ENCODE data around the gene C4orf33.

GRCh38 chr4:129143359-129143758, 47.4 kb downstream of the C4orf33 start:
- TF ChIP-seq CTCF (conservative IDR thresholded peaks at IDR 0.05 in 1 of 2, IDR thresholded peaks at IDR 0.05 in 1 of 2; ENCODE audit: extremely low read depth in 1 of 2, insufficient read depth in 1 of 2, low read depth in 1 of 2, low read length in 2 of 2) (no peak), EZH2 (IDR thresholded peaks at IDR 0.05; ENCODE audit: borderline replicate concordance, low read length) (no peak)
